HG02943 (cell line): ENCODE measurements around the gene HIPK4.

Experiments
- ATAC-seq: cut with Tn5 transposase; IDR thresholded peaks from one replicate; pipeline ENCODE4 v1.9.1; 2021; ENCODE audit warnings: mild to moderate bottlenecking, low read depth, moderate library complexity; ENCODE audit not compliant: unreplicated experiment

The HIPK4 gene

GRCh38 chr19:40369797-40370196 lies 20.2 kb downstream of the HIPK4 start:
- no peak for ATAC-seq

DNA sequence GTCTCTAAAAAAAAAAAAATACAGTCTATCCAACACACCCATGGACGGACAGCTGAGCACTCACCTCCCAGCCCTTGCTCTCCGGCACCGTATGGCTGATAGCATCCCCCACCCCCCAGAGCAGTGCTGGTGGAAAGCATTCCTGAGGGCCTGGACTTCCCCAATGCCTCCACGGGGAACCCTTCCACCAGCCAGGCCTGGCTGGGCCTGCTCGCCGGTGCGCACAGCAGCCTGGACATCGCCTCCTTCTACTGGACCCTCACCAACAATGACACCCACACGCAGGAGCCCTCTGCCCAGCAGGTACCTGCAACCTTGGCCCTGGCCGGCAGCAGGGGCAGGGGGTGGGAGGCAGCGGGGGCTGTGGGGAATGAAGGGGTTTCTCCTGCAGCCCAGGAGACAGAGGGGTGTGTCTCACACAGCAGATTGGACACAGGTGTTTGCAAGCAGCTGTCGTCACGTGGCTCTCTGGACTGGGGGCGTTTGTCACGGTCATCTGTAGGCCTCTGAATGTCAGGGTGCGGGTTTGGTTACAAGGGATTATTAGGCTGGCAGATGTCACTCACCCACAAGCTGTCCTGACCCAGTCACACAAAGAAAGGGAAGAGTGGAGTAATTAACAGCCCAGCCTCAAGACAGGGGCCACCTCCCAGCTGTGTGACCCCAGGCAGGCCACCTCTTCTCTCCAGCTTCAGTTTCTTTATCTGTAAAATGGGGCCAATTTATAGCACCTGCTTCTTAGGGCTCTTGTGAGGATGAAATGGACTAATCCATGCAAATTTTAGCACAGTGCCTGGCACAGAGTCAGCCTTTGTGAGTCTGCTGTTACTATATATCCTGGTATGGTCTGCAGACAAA lies 22.2 kb downstream of the HIPK4 start:
- ATAC-seq: no peak

DNA sequence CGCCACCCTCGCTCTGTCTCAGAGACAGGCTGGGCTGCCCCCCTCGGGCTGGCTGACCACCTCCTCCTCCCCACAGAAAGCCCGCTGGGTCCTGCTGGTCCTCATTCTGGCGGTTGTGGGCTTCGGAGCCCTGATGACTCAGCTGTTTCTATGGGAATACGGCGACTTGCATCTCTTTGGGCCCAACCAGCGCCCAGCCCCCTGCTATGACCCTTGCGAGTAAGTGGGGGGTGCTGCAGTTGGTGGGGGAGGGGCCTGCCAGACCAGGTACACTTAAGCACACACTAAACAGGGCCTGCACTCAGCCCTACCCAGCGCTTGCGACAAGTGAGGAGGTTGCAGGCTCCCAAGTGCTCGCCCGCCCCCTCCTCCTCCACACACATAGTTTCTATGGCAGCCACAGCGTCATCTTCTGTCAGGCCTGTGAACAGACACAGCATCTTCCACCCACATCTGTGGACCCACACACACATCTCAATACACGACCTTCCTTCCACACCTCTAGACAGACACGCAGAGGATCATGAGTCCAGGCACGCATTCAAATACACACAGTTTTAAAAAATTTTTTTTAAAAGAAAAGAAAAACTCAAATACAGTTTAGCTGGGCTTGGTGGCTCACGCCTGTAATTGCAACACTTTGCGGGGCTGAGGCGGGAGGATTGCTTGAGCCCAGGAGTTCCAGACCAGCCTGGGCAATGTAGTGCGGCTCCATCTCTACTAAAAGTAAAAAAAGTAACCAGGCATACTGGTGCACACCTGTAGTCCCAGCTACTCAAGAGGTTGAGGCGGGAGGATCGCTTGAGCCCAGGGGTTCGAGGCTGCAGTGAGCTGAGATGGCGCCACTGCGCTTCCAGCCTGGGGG lies 23.1 kb downstream of the HIPK4 start:
- ATAC-seq: no peak

DNA sequence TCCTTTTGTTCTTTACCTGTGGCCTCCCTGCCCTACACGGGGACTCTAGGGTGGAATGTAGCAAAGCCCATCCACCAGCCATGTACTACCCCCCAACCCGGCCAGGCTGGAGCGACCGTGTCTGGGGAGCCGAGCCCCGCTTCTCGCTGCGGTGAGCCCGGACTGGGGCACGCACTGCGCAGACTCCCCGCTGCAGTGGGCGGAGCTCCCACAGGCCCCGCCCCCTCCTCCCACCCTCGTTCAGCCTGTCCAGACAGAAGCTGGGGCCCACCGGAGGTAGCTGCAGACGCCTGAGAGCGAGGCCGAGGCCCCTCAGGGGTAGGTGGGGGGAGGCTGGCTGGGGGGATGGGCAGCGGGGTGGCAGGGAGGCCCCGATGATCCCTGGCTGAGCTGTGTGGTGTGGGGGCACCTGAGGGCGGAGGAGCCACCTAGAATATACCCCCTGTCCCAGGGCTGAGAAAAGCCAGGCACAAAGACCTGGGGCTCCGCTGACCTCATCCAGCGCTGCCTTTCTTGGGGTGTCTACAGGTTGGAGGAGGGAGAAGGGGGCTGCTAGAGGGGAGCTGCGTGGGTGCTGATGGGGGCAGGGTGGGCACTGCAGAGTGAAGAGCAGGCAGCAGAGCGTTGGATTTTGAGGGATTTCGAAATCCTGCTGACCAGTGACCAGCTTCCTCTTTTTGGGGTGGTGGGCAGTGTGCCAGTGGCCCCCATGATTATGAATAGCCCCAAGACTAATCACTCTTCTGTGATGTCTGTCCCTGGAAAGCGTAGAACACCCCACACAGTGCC lies 24.2 kb downstream of the HIPK4 start:
- ATAC-seq: no peak

DNA sequence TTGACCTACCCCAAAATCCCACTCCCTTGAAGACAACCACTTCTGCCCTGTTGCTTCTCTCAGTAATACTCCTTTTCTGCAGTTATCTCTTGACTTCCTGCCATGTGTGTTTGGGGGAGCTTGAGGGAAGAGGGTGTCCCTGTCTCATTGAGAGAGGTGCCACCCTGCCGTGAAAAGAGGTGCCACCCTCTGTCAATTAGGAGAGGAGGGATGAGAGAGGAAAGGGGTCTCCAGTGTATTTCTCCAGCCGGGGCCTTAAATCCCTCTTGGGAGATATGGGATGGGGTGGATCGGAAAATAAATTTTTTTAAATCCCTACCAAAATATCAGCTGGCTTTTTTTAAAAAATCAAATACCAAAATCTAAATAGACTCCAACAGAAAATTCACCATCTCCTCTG lies 25.0 kb downstream of the HIPK4 start:
- ATAC-seq: no peak

DNA sequence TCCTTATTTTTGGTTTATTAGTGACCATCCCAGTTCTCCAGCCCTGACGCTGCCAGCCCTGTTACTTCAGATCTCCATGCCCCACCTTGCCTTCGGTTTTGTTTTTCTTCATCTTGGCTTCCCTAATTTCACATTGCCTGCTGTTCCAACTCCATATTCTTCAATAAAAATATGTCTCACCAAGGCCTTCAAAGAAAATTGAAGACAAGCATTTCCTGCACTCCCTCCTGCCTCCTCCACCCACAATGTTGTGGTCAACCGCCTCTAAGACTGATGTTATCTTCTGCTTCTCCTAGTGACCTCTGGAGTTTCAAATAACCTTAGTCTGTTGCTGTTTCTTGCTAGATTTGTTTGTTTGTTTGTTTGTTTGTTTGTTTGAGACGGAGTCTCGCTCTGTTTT lies 26.9 kb downstream of the HIPK4 start:
- ATAC-seq: no peak

GRCh38 chr19:40362160-40362559 lies 27.8 kb downstream of the HIPK4 start:
- ATAC-seq: no peak

DNA sequence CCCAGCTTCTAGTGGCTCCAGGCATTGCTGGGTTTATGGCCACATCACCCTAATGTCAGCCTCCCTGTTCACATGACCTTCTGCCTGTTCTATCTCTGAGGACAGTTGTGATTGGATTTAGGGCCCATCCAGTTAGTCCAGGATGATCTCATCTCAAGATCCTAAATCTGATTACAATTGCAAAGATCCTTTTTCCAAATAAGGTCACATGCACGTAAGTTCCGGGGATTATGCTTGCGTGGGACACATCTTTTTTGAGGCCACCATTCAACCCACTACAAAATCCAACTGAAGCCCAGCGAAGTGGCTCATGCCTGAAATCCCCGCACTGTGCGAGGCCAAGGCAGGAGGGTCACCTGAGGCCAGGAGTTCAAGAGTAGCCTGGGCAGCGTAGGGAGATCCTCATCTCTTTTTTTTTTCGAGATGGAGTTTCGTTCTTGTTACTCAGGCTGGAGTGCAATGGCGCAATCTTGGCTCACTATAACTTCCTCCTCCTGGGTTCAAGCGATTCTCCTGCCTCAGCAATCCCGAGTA lies 29.2 kb downstream of the HIPK4 start:
- ATAC-seq: no peak

DNA sequence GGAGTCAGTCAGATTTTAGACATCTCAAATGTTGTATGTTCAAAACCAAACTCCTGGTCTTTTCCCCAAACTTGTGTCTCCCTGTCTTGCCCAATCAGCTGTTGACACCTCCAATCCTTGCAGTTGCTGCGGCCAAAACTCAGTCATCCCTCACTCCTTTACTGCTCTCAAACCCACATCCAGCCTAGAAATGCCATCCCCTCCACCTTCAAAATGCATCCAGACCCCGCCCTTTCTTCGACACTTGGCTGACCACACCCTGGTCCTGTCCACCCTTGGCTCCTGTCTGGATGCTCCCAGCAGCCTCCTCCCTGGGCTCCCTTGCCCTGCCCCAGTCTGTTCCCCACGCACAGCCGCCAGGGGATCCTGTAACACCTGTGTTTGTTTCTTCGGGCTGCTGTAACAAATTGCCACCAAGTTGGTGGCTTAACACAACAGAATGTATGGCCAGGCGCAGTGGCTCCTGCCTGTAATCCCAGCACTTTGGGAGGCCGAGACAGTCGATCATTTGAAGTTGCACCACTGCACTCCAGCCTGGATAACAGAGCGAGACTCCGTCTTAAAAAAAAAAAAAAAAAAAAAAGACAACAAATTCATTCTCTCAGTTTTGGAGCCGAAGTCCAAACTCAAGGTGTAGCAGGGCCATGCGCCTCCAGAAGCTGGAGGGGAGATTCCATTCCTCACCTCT lies 29.8 kb downstream of the HIPK4 start:
- ATAC-seq: no peak

DNA sequence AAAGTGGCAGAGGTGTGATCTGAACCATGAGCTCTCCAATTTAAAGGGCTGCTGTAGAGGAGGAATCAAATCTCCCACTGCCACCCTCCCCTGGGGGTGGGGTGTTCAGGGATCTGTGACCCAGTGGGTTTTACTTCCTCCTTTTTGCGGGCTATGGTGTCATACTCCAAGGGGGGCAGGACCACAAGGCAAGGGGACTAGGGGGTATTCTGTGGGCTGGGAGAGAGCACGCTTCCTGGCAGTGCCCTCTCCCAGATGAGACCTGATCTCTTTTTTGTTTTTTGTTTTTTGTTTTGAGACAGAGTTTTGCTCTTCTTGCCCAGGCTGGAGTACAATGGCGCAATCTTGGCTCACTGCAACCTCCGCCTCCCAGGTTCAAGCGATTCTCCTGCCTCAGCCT lies 31.2 kb downstream of the HIPK4 start:
- ATAC-seq: no peak

DNA sequence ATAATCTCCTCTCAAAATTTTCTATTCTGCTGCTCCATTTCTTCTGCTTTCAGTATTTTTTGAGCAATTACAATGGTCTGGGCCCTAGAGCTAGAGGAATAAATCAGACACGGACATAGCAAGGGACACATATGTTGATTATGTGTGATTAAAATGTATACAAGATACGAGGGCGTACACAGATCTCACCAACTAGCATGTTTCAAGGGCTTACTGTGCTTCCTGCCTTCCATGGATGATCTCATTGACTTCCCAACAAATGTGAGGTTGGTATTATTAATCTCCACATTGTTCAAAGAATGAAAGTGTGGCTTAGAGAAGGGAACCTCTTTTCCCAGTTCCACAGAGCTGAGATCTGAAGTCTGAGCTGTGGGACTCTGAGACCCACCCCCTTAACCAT lies 32.3 kb downstream of the HIPK4 start:
- ATAC-seq: no peak

DNA sequence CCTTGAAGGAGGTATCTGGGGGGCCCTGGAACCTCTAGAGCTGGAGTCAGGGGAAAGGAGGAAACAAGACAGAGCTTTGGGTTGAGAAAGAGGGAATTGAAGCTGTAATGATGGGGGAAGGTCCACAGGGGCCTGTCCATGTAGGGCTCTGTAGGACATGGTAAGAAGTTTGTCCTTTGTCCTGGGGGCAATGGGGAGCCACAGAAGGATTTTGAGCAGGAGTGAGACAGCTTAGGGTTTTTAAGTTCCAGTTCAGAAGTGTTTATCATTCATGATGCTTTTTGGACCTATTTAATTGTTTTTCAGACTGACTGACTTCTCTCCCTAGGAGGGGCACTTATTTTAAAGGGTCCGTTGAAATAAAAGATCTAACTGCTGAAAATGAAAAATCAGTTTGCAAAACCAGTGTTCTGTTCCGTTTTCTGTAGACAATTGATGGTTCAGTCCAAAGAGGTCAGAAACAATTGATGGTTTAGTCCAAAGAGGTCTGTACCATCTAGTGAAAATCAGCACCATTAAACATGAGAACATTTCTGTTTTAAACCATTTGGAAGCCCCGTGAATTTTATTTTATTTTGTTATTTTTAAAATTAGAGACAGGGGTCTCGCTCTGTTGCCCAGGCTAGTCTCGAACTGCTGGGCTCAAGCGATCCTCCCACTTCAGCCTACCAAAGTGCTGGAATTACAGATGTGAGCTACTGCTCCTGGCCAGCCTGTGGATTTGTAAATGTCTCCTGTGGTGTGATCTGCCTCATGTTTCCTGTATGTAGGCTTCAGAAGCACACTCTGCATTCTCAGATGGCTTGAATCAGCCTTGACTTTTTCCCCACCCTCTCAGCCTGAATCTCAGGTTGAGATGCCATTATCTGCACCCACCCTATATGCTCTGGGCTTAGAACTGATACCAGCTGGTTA lies 33.0 kb downstream of the HIPK4 start:
- ATAC-seq: no peak

- no peak for ATAC-seq
Measured at GRCh38 chr19:40355975-40356680, 33.9 kb downstream of the HIPK4 start.

DNA sequence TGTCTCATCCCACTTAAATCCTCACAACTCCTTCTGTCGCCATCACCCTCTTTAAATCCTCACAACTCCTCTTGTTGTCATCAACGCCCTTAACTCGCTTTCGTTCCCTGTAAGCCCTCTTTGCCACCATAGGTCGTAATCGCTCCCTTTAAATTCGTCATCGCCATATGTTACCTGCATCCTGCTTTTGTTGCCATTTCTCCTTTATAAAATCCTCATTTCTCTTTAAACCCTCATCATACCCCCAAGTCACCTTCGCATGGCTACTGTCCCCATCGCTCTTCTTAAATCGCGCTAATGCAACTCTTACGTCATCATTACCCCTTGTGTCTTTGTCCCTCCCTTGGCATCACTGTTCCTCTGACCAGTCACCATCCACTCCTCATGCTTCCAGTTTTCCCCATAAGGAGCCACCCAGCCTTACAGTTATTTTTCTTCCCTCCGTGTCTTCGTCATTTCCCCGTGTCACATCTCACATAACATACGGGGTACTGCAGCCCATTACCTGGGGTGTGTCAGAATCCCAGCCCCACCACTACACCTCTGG lies 40.9 kb downstream of the HIPK4 start:
- ATAC-seq: no peak

- ATAC-seq: peak; percentile 93
Measured at GRCh38 chr19:40348125-40348913, 41.7 kb downstream of the HIPK4 start, which contains the start of the genes C19orf47 and PLD3. TSS of gene C19orf47 (minus strand) at chr19:40348397. CDS start at chr19:40341857, 6,540 bp downstream. TSS of gene PLD3 (plus strand) at chr19:40348695. CDS start at chr19:40366484, 17,789 bp downstream.

DNA sequence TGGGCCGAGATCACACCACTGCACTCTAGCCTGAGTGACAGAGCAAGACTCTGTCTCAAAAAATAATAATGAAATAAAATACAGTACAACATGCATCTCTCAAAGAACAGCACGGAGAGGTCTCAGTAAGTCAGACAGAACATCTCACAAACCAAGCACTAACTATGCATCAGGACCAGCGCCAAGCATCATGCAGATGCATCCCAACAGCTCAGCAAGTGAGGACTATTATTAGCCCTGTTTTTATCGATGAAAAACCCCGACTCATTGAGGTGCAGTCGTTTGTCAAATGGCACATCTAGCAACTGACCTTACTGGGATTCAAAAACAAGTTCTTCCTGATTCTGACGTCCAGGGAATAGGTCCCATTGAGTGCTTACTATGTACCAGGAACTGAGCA lies 45.6 kb downstream of the HIPK4 start:
- no peak for ATAC-seq

DNA sequence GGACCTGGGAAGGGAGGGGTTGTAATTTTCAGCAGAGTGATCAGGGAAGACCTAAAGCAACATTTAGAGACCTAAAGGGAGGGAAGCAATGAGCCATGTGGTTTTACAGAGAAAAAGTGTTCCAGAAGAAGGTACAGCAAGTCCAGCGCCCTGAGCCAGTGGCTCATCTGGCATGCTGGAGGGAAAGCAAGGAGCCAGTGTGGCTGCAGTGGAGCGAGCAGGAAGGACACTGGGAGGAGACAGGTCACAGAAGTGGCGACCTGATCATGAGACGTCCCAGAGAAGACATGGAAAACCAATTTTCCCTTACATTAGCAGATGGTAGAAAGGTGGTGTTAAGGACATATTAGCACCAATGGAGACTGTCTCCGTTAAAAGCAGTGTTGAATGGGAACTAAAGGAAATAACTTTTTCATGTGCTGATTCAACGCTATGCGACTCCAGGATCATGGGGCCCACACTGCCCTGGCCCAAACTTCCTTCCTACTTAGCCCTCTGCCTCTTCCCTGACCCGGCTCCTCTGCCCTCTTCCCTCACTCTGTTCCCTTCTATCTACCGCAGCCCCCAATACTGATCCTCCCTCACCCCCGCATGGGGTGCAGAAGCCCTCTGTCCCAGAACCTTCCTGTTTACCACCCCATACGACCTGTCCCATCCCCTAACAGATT lies 47.2 kb downstream of the HIPK4 start:
- no peak for ATAC-seq
